Activated CD4-positive, alpha-beta T cell treated with anti-CD3 and anti-CD28 coated beads for 36 hours (primary cell): ENCODE data around the gene LMNTD1. TPM values are rescaled to one million over a fixed set of nuclear protein-coding genes. Genes with fewer than 3 reads are reported as not detected.

ENCODE experiments used
- ATAC-seq: fragments of 200-7000 bp; cut with Tn5 transposase; one replicate; pipeline ENCODE4 v1.10.0; 2021; ENCODE audit warnings: mild to moderate bottlenecking, moderate library complexity
- CTCF ChIA-PET: fragments of 350-600 bp; sonication (Branson Sonifier 250); formaldehyde crosslinking; loops from one replicate; lab custom pipeline; 2021; ENCODE audit warnings: antibody characterized with exemption; lab: Charles Lee
- POLR2A ChIA-PET: fragments of 350-600 bp; sonication (Branson Sonifier 250); formaldehyde crosslinking; loops from one replicate; lab custom pipeline; 2021; ENCODE audit warnings: antibody characterized with exemption, inconsistent platforms; lab: Charles Lee
- DNase-seq: peaks from one replicate; pipeline ENCODE4 v3.0.0-alpha.2; 2020
- H3K27ac Mint-ChIP-seq: one replicate; pipeline ENCODE4 v1.8.0; 2021; ENCODE audit warnings: mixed read lengths
- H3K27me3 Mint-ChIP-seq: one replicate; pipeline ENCODE4 v1.8.0; 2021; ENCODE audit warnings: mixed read lengths
- H3K36me3 Mint-ChIP-seq: one replicate; pipeline ENCODE4 v1.8.0; 2021; ENCODE audit warnings: low read depth, mixed read lengths
- H3K4me1 Mint-ChIP-seq: one replicate; pipeline ENCODE4 v1.8.0; 2021; ENCODE audit warnings: mixed read lengths
- H3K4me3 Mint-ChIP-seq: one replicate; pipeline ENCODE4 v1.8.0; 2021; ENCODE audit warnings: mild to moderate bottlenecking, moderate library complexity, mixed read lengths
- H3K9me3 Mint-ChIP-seq: one replicate; pipeline ENCODE4 v1.8.0; 2021; ENCODE audit warnings: low read depth, mixed read lengths
- intact Hi-C, 2 experiments: fragments of 100-400 bp; cut with DNase I in 1 of 2; cut with micrococcal nuclease in 1 of 2; formaldehyde crosslinking; loops; one replicate each; pipeline versions ENCODE4 v1.14.2 to v1.15.1; 2022 to 2024; cut with DNase I, micrococcal nuclease
- total RNA-seq, 2 experiments: library from RNA; stranded (reverse); gene quantifications; one replicate each; pipeline ENCODE4 v1.2.3, GENCODE V29; 2021

The LMNTD1 gene
- total RNA-seq, 2 experiments from 2014 or later: not detected

- H3K4me1 Mint-ChIP-seq: no peaks in the 10 kb centered on the region
- ATAC-seq: no peak
- H3K9me3 Mint-ChIP-seq: peaks cover 1% of the 10 kb centered on the region
- H3K27ac Mint-ChIP-seq: no peak overlapping the region
- intact Hi-C loops: no loop called here
- no peaks in the 10 kb centered on the region for H3K36me3 Mint-ChIP-seq
- H3K4me3 Mint-ChIP-seq: no peak overlapping the region
- H3K27me3 Mint-ChIP-seq: no peaks in the 10 kb centered on the region
- POLR2A ChIA-PET: no interaction called here
- CTCF ChIA-PET: no interaction called here
- DNase-seq: no peak
Observed at GRCh38 chr12:25482625-25483024, 70.5 kb downstream of the LMNTD1 start.

GRCh38 chr12:25480145-25480544 lies 72.9 kb downstream of the LMNTD1 start:
- Mint-ChIP-seq H3K27ac (no peak overlapping the region), H3K9me3 (no peaks in the 10 kb centered on the region), H3K4me1 (no peaks in the 10 kb centered on the region), H3K36me3 (no peaks in the 10 kb centered on the region), H3K27me3 (no peaks in the 10 kb centered on the region), H3K4me3 (no peak overlapping the region)
- ATAC-seq (no peak), DNase-seq (no peak)
- ChIA-PET POLR2A (no interaction called here), CTCF (no interaction called here)
- intact Hi-C loops: no loop called here

DNA sequence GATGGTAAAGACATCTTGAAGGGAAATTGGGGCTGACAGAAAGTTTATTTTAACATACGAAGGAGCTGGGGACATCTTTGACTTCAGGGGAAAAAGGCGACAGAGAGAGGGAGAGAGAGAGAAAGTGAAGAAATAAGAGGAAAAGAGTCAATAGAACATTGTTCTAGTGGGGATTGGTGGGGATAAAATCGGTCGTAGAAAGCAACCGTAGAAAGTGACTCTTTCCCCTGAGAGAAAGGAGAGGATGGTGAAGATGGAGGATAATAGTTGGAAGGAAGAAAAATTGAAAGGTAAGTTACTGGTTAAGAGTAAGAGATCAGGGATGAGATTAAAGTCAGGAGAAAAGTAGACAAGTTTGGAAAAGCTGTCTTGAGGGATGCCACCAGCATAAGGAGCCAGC lies 75.9 kb downstream of the LMNTD1 start:
- intact Hi-C loops: no loop called here
- CTCF ChIA-PET: no interaction called here

DNA sequence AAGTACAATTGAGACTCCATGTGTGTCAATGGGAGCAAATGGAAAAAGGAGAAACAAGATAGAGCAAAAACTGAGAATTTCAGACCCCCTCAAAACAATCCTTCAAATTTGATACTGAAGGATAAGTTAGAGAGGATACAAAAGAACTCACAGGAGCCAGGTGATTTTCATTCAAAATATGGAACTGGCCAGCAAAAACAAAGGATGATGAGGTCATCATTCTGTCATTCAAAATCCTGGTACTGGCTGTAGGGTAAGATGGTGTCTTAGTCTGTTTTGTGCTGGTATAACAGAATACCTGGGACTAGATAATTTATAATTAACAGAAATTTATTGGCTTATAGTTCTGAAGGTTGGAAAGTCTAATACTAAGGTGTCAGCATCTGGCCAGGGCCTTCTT lies 80.6 kb downstream of the LMNTD1 start:
- H3K27ac Mint-ChIP-seq: no peak overlapping the region
- no peak for ATAC-seq
- H3K4me3 Mint-ChIP-seq: no peak overlapping the region
- no peak for DNase-seq
- no peaks in the 10 kb centered on the region for H3K36me3 Mint-ChIP-seq
- ChIA-PET POLR2A (no interaction called here), CTCF (interaction anchor here (1.2 kb wide), 1 partner anchor 9 kb away, joined by 4 read pairs; no protein-coding TSS in a partner anchor)
- H3K9me3 Mint-ChIP-seq: no peaks in the 10 kb centered on the region
- H3K4me1 Mint-ChIP-seq: no peaks in the 10 kb centered on the region
- intact Hi-C loops: loop anchor here in 1 of 2 experiments (5.0 kb wide), 1 partner anchor 50 kb away; no protein-coding TSS in a partner anchor
- H3K27me3 Mint-ChIP-seq: no peaks in the 10 kb centered on the region

More for the DNA sequence above, 75.9 kb downstream of the LMNTD1 start:
- ATAC-seq (no peak), DNase-seq (no peak)
- Mint-ChIP-seq H3K4me1 (no peaks in the 10 kb centered on the region), H3K27ac (no peak overlapping the region), H3K4me3 (no peak overlapping the region), H3K9me3 (no peaks in the 10 kb centered on the region), H3K27me3 (no peaks in the 10 kb centered on the region), H3K36me3 (no peaks in the 10 kb centered on the region)
- POLR2A ChIA-PET: no interaction called here

GRCh38 chr12:25469861-25470260 lies 83.2 kb downstream of the LMNTD1 start:
- H3K27me3 Mint-ChIP-seq: no peaks in the 10 kb centered on the region
- no peak overlapping the region for H3K4me3 Mint-ChIP-seq
- POLR2A ChIA-PET: no interaction called here
- ATAC-seq: no peak
- CTCF ChIA-PET: no interaction called here
- no peaks in the 10 kb centered on the region for H3K4me1 Mint-ChIP-seq
- intact Hi-C loops: loop anchor here in 1 of 2 experiments (5.0 kb wide), 1 partner anchor 52 kb away; no protein-coding TSS in a partner anchor
- no peaks in the 10 kb centered on the region for H3K36me3 Mint-ChIP-seq
- H3K27ac Mint-ChIP-seq: no peak overlapping the region
- DNase-seq: no peak
- H3K9me3 Mint-ChIP-seq: no peaks in the 10 kb centered on the region

GRCh38 chr12:25469368-25469767 lies 83.7 kb downstream of the LMNTD1 start:
- H3K27ac Mint-ChIP-seq: no peak overlapping the region
- DNase-seq (no peak), ATAC-seq (no peak)
- H3K4me1 Mint-ChIP-seq: no peaks in the 10 kb centered on the region
- no peaks in the 10 kb centered on the region for H3K9me3 Mint-ChIP-seq
- H3K36me3 Mint-ChIP-seq: no peaks in the 10 kb centered on the region
- POLR2A ChIA-PET: no interaction called here
- H3K27me3 Mint-ChIP-seq: no peaks in the 10 kb centered on the region
- H3K4me3 Mint-ChIP-seq: no peak overlapping the region
- CTCF ChIA-PET: no interaction called here
- intact Hi-C loops: no loop called here

DNA sequence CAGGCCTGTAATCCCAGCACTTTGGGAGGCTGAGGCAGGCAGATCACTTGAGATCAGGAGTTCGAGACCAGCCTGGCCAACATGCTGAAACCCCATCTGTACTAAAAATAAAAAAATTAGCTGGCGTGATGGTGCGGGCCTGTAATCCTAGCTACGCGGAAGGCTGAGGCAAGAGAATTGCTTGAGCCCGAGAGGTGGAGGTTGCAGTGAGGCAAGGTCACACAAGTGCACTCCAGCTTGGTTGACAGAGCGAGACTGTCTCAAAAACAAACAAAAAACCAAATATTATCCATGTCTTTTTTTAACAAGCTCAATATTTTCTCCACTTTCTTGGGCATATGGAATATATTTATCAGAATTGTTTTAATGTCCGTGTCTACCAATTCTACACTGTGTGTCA lies 89.6 kb downstream of the LMNTD1 start:
- ChIA-PET POLR2A (no interaction called here), CTCF (interaction anchor here (1.0 to 1.3 kb wide), 2 partner anchors 8 to 27 kb away, joined by 3 to 4 read pairs; no protein-coding TSS in a partner anchor)
- Mint-ChIP-seq H3K27me3 (no peaks in the 10 kb centered on the region), H3K36me3 (no peaks in the 10 kb centered on the region), H3K4me3 (no peak overlapping the region), H3K9me3 (no peaks in the 10 kb centered on the region), H3K27ac (no peak overlapping the region), H3K4me1 (no peaks in the 10 kb centered on the region)
- intact Hi-C loops: no loop called here
- ATAC-seq (no peak), DNase-seq (no peak)

GRCh38 chr12:25463005-25463404 lies 90.1 kb downstream of the LMNTD1 start:
- H3K9me3 Mint-ChIP-seq: no peaks in the 10 kb centered on the region
- no peaks in the 10 kb centered on the region for H3K4me1 Mint-ChIP-seq
- ATAC-seq (no peak), DNase-seq (no peak)
- CTCF ChIA-PET: interaction anchor here (0.7 to 1.3 kb wide), 3 partner anchors 9 to 179 kb away, joined by 3 to 4 read pairs (median 3); no protein-coding TSS in a partner anchor
- intact Hi-C loops: no loop called here
- no peak overlapping the region for H3K27ac Mint-ChIP-seq
- no peaks in the 10 kb centered on the region for H3K36me3 Mint-ChIP-seq
- no peak overlapping the region for H3K4me3 Mint-ChIP-seq
- POLR2A ChIA-PET: no interaction called here
- H3K27me3 Mint-ChIP-seq: no peaks in the 10 kb centered on the region

DNA sequence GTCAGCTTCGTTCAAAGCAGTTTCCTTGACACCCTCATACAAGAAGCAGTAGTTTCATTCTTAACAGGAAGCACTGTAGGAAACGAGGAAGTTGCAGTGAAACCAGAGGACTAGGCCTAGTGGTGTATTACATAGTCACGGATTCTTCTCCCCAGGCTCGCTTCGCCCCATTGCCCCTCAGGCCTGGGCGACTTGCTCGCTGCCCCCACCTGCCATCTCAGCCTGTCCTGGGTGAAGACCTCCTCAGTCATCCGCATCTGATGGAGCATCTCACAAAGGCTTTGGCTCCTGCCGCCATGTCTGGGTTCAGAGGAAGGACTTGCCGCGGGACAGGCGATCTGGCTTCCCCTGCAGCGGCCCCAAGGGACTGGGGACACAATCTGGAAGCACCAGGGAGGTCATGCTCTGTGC lies 93.5 kb downstream of the LMNTD1 start:
- POLR2A ChIA-PET: no interaction called here
- H3K4me3 Mint-ChIP-seq: no peak overlapping the region

DNA sequence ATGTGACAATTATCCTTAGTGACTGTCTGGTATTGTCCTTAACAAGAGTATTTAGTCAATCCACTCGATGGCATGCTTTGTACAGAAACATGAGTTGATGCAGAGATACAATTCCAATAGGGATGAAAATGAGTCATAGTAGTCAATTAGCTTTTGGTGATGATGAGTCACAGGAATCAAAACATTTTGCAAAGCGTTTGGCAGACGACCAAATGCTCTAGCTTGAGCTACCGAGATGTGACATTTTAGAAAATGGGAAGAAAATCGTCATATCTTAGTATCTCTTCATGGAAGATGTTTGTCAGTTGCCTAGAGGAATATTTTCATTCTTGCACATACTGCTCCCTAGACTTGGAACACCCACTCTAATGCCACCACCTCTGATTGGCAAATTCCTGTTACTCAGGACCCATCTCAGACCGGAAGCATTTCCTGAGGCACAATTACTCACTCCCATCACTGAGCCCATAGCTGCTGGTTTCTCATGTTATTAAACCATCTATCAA lies 95.0 kb downstream of the LMNTD1 start:
- POLR2A ChIA-PET: no interaction called here
- intact Hi-C loops: no loop called here
- DNase-seq: no peak

More for the DNA sequence above, 93.5 kb downstream of the LMNTD1 start:
- ATAC-seq (no peak), DNase-seq (no peak)
- Mint-ChIP-seq H3K4me1 (no peaks in the 10 kb centered on the region), H3K27me3 (no peaks in the 10 kb centered on the region), H3K27ac (no peak overlapping the region), H3K9me3 (no peaks in the 10 kb centered on the region), H3K36me3 (no peaks in the 10 kb centered on the region)
- intact Hi-C loops: no loop called here
- CTCF ChIA-PET: no interaction called here

GRCh38 chr12:25456474-25456873 lies 96.6 kb downstream of the LMNTD1 start:
- ATAC-seq: no peak
- intact Hi-C loops: no loop called here
- POLR2A ChIA-PET: no interaction called here
- CTCF ChIA-PET: no interaction called here
- Mint-ChIP-seq H3K36me3 (no peaks in the 10 kb centered on the region), H3K4me3 (no peak overlapping the region), H3K9me3 (no peaks in the 10 kb centered on the region), H3K4me1 (no peaks in the 10 kb centered on the region), H3K27me3 (peaks cover 3% of the 10 kb centered on the region), H3K27ac (no peak overlapping the region)
- no peak for DNase-seq

More for the DNA sequence above, 95.0 kb downstream of the LMNTD1 start:
- Mint-ChIP-seq H3K36me3 (no peaks in the 10 kb centered on the region), H3K9me3 (no peaks in the 10 kb centered on the region), H3K27ac (no peak overlapping the region), H3K4me1 (no peaks in the 10 kb centered on the region), H3K4me3 (no peak overlapping the region), H3K27me3 (peaks cover 3% of the 10 kb centered on the region)
- no peak for ATAC-seq
- CTCF ChIA-PET: interaction anchor here (1.0 kb wide), 1 partner anchor 15 kb away, joined by 3 read pairs; no protein-coding TSS in a partner anchor

GRCh38 chr12:25455696-25456095 lies 97.4 kb downstream of the LMNTD1 start:
- no peaks in the 10 kb centered on the region for H3K9me3 Mint-ChIP-seq
- no peaks in the 10 kb centered on the region for H3K4me1 Mint-ChIP-seq
- DNase-seq (no peak), ATAC-seq (no peak)
- H3K27me3 Mint-ChIP-seq: peaks cover 3% of the 10 kb centered on the region
- H3K36me3 Mint-ChIP-seq: no peaks in the 10 kb centered on the region
- intact Hi-C loops: no loop called here
- no peak overlapping the region for H3K4me3 Mint-ChIP-seq
- ChIA-PET CTCF (no interaction called here), POLR2A (no interaction called here)
- H3K27ac Mint-ChIP-seq: no peak overlapping the region
